ENCODE results near the gene IFNE.
A peak's percentile ranks its signal among the peaks of the same experiment; 100 is the strongest.
"Not testable (repeated sequence)": the region's sequence is repeated elsewhere in the genome, so short reads cannot be mapped to it uniquely, and the experiment has no call there.

IFNE gene

DNA sequence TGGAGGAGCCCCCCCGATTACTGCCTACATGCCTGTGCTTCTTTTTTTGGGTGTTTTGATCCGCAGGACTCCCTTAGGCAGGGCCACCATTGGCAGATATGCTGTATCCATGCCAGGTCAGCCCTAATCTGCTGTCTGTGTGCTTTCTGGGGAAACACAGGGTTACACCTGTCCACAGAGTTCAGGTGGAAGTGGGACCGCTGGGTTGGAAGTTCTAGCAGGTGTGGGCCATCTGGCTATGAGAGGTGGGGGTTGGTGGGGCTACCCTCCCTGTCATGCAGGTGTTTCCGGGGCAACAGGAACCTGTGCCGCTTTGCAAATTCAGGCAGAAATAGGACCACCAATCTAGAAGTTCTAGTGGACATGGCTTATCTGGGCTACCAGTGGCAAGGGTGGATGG, 17.0 kb downstream of the IFNE start:
- H3K36me3 Mint-ChIP-seq (ENCODE audit: low read depth), result no peaks in the 10 kb centered on the region
- no peaks in the 10 kb centered on the region for H3K9me3 Mint-ChIP-seq
- H3K27me3 Mint-ChIP-seq (ENCODE audit: low read depth), result peaks cover 23% of the 10 kb centered on the region
- DNase-seq (ENCODE audit: low spot score), result no peak
- H3K27ac Mint-ChIP-seq, result no peak overlapping the region
- H3K4me1 Mint-ChIP-seq (ENCODE audit: low read depth), result no peaks in the 10 kb centered on the region
- H3K4me3 Mint-ChIP-seq, result no peak overlapping the region

DNA sequence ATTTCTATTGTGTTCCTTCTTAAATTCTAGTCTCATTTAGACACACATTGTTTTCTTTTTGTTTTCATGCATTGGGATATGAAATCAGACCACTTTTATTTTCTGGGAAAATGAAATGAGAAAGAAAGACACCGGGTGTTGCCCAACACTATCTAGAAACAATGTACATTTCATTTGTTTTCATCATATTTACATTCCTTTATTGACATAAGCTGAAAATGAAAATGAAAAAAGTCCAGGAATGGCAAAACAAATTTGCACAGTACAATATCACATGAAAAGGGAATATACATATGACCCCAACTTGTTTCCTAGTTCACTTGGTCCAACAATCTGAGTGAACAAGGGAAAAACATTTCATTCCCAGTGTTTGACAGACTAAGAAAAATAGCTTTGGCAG, 20.7 kb downstream of the IFNE start:
- Mint-ChIP-seq H3K36me3 (ENCODE audit: low read depth) (no peaks in the 10 kb centered on the region), H3K4me1 (ENCODE audit: low read depth) (no peaks in the 10 kb centered on the region), H3K27me3 (ENCODE audit: low read depth) (peaks cover 30% of the 10 kb centered on the region), H3K9me3 (no peaks in the 10 kb centered on the region), H3K4me3 (no peak overlapping the region), H3K27ac (no peak overlapping the region)
- no peak for DNase-seq (ENCODE audit: low spot score)

DNA sequence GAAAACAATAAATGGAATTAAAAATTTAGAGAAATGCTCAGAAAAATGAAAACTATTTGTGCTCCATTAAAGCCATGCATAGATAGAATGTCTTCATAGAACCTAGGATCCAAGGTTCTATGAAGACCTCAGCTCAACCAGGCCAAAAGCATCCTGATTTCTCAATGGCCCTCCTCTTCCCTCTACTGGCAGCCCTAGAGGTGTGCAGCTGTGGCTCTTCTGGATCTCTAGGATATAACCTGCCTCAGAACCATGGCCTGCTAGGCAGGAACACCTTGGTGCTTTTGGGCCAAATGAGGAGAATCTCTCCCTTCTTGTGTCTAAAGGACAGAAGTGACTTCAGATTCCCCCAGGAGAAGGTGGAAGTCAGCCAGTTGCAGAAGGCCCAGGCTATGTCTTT, 26.8 kb downstream of the IFNE start:
- H3K27me3 Mint-ChIP-seq (ENCODE audit: low read depth), result peaks cover 27% of the 10 kb centered on the region
- no peak for DNase-seq (ENCODE audit: low spot score)
- no peak overlapping the region for H3K4me3 Mint-ChIP-seq
- H3K36me3 Mint-ChIP-seq (ENCODE audit: low read depth), result no peaks in the 10 kb centered on the region
- H3K27ac Mint-ChIP-seq, result no peak overlapping the region
- no peaks in the 10 kb centered on the region for H3K9me3 Mint-ChIP-seq
- H3K4me1 Mint-ChIP-seq (ENCODE audit: low read depth), result no peaks in the 10 kb centered on the region

- Mint-ChIP-seq H3K27me3 (ENCODE audit: low read depth) (peaks cover 29% of the 10 kb centered on the region), H3K27ac (no peak overlapping the region), H3K4me3 (no peak overlapping the region), H3K4me1 (ENCODE audit: low read depth) (no peaks in the 10 kb centered on the region), H3K9me3 (no peaks in the 10 kb centered on the region), H3K36me3 (ENCODE audit: low read depth) (no peaks in the 10 kb centered on the region)
- DNase-seq (ENCODE audit: low spot score), result no peak
These were observed 28.0 kb downstream of the IFNE start for GRCh38 chr9:21454149-21454548.

DNA sequence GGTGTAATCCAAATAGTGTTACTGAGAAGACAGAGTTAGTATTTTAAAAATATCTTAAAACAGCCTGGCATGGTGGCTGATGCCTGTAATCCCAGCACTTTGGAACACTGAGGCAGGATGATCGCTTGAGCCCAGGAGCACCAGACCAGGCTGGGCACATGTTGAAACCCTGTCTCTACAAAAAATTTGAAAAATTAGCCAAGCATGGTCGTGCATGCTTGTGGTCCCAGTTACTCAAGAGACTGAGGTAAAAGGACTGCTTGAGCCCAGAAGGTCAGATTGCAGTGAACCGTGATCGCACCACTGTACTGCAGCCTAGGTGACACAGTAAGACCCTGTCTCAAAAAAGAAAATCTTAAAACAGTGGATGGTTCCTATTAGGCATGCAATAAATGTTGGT, 29.4 kb downstream of the IFNE start:
- Mint-ChIP-seq H3K27ac (no peak overlapping the region), H3K27me3 (ENCODE audit: low read depth) (peaks cover 27% of the 10 kb centered on the region), H3K4me3 (no peak overlapping the region), H3K36me3 (ENCODE audit: low read depth) (no peaks in the 10 kb centered on the region), H3K9me3 (no peaks in the 10 kb centered on the region), H3K4me1 (ENCODE audit: low read depth) (no peaks in the 10 kb centered on the region)
- DNase-seq (ENCODE audit: low spot score), result no peak

DNA sequence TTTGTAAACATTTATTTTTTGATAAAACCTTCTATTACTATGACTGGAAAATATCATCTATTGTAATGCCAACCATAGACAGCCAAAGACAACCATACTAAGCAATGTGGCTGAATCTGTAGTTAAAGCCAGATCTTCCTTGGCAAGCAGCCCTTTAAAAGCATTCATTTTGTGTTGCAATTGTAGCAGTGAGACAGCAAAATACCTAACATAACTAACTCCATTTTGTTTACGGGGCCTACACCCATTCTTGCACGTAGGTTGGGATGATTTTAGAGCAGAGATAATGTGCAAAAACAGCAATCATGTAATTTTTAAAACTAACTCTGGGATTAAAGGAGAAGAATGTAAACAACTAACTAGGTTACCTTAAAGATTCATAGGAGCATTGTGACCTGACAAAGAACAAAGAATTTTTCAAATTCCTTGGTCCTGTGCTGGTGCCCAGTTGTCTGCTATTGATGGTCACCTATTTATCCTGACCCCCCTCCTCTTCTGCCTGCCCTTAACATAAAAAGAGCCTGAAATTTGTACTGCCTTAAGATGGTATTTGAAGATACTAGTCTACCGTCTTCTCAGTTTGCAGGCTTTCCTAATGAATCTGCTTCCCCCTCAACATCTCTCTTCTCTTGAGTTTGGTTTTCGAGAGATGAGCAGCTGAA, 31.2 kb downstream of the IFNE start:
- no peak for DNase-seq (ENCODE audit: low spot score)
- Mint-ChIP-seq H3K4me1 (ENCODE audit: low read depth) (no peaks in the 10 kb centered on the region), H3K4me3 (no peak overlapping the region), H3K9me3 (no peaks in the 10 kb centered on the region), H3K36me3 (ENCODE audit: low read depth) (no peaks in the 10 kb centered on the region), H3K27me3 (ENCODE audit: low read depth) (peaks cover 28% of the 10 kb centered on the region), H3K27ac (no peak overlapping the region)

GRCh38 chr9:21449312-21449711, 32.8 kb downstream of the IFNE start:
- H3K4me1 Mint-ChIP-seq (ENCODE audit: low read depth); H3K36me3 Mint-ChIP-seq (ENCODE audit: low read depth); H3K27ac Mint-ChIP-seq; H3K9me3 Mint-ChIP-seq; DNase-seq (ENCODE audit: low spot score); H3K4me3 Mint-ChIP-seq: not testable (repeated sequence)
- H3K27me3 Mint-ChIP-seq (ENCODE audit: low read depth), result peaks cover 32% of the 10 kb centered on the region

GRCh38 chr9:21443849-21444625, 38.1 kb downstream of the IFNE start:
- H3K36me3 Mint-ChIP-seq (ENCODE audit: low read depth), result no peaks in the 10 kb centered on the region
- no peaks in the 10 kb centered on the region for H3K9me3 Mint-ChIP-seq
- DNase-seq (ENCODE audit: low spot score), result no peak
- peaks cover 12% of the 10 kb centered on the region for H3K4me1 Mint-ChIP-seq (ENCODE audit: low read depth)
- peaks cover 27% of the 10 kb centered on the region for H3K27me3 Mint-ChIP-seq (ENCODE audit: low read depth)
- no peak overlapping the region for H3K27ac Mint-ChIP-seq
- H3K4me3 Mint-ChIP-seq, result peak overlapping the region; percentile 41

- Mint-ChIP-seq H3K27ac (no peak within 1 kb of the TSS), H3K4me3 (no peak within 1 kb of the TSS), H3K9me3 (no peaks in the 10 kb centered on the region)
These were observed 42.0 kb downstream of the IFNE start, which contains the start of gene IFNA1 for GRCh38 chr9:21440139-21440538. TSS of gene IFNA1 (plus strand) at chr9:21440439. CDS start at chr9:21440508, 69 bp downstream.

GRCh38 chr9:21435015-21435383, 47.1 kb downstream of the IFNE start:
- peaks cover 41% of the 10 kb centered on the region for H3K27me3 Mint-ChIP-seq (ENCODE audit: low read depth)
- not testable (repeated sequence) for DNase-seq (ENCODE audit: low spot score); H3K4me3 Mint-ChIP-seq; H3K27ac Mint-ChIP-seq; H3K9me3 Mint-ChIP-seq; H3K4me1 Mint-ChIP-seq (ENCODE audit: low read depth); H3K36me3 Mint-ChIP-seq (ENCODE audit: low read depth)

More at GRCh38 chr9:21440139-21440538, 42.0 kb downstream of the IFNE start, which contains the start of gene IFNA1:
- H3K4me1 Mint-ChIP-seq (ENCODE audit: low read depth), result peaks cover 12% of the 10 kb centered on the region
- H3K36me3 Mint-ChIP-seq (ENCODE audit: low read depth), result no peaks in the 10 kb centered on the region
- H3K27me3 Mint-ChIP-seq (ENCODE audit: low read depth), result peaks cover 30% of the 10 kb centered on the region
- DNase-seq (ENCODE audit: low spot score), result no peak

GRCh38 chr9:21434202-21435014, 47.7 kb downstream of the IFNE start:
- H3K27me3 Mint-ChIP-seq (ENCODE audit: low read depth), result peaks cover 47% of the 10 kb centered on the region
- no peaks in the 10 kb centered on the region for H3K36me3 Mint-ChIP-seq (ENCODE audit: low read depth)
- no peak overlapping the region for H3K27ac Mint-ChIP-seq
- no peak overlapping the region for H3K4me3 Mint-ChIP-seq
- DNase-seq (ENCODE audit: low spot score), result no peak
- H3K4me1 Mint-ChIP-seq (ENCODE audit: low read depth), result no peaks in the 10 kb centered on the region
- H3K9me3 Mint-ChIP-seq, result no peaks in the 10 kb centered on the region

DNA sequence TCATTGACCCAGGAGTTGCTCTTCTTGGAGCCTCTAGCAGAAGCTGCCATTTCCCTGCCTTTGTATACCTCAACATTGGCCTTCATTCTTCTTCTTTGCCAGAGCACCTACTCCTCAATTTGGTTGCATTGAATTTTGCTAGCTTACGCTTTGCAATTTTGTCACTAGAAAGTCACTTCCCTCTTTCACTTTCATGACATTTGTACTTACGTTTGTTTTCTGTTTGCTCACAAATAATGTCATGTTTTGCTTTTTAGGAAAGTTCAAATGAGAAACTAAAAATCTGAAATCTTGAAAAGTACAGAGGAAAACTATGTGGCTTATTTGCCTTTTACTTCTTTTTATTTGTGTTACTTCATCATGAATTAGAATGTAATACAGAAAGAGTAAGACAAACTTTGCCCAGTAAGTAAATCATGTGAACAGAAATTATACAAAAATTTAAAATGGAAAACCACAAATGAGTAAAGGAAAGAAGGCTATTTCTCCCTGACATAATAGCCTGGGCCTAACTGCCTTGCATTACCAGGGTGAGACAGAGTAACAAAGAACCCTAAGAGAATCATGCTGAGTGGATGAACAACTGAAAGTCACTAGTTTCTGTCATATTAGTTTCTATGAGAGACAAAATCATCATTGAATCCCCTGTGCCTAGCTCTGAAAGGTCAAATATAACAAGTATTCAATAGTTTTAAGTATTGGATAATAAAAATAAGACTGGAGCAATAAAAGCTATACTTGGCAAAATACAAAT, 49.3 kb downstream of the IFNE start:
- H3K4me1 Mint-ChIP-seq (ENCODE audit: low read depth), result no peaks in the 10 kb centered on the region
- no peak overlapping the region for H3K27ac Mint-ChIP-seq
- no peaks in the 10 kb centered on the region for H3K36me3 Mint-ChIP-seq (ENCODE audit: low read depth)
- no peak for DNase-seq (ENCODE audit: low spot score)
- H3K27me3 Mint-ChIP-seq (ENCODE audit: low read depth), result peaks cover 60% of the 10 kb centered on the region
- no peaks in the 10 kb centered on the region for H3K9me3 Mint-ChIP-seq
- H3K4me3 Mint-ChIP-seq, result no peak overlapping the region
